Frontal cortex (tissue), 4 donors: Measurements from ENCODE around the gene TIMM22. TPM values are rescaled to one million over a fixed set of nuclear protein-coding genes. Genes with fewer than 3 reads are reported as not detected.
A peak's percentile ranks its signal among the peaks of the same experiment; 100 is the strongest.

Experiments
- DNase-seq, 2 donors: peaks; one replicate each; pipeline ENCODE4 v3.0.0; 2012; ENCODE audit warnings: low spot score in 2 of 2
- FAIRE-seq: peaks from 2 replicates; lab custom pipeline; 2012; peaks lifted over from hg19 to GRCh38; lab: Jason Lieb, UNC
- total RNA-seq: library from RNA; depleted of rRNA; stranded (reverse); fragments of >200 nt; gene quantifications from one replicate; pipeline ENCODE4 v1.2.3, GENCODE V29; 2014
- donor health status: control.
- donor health status: control.
- donor health status: control.

The TIMM22 gene
- total RNA-seq, 1 donor from 2014 or later: 13.5 TPM

DNA sequence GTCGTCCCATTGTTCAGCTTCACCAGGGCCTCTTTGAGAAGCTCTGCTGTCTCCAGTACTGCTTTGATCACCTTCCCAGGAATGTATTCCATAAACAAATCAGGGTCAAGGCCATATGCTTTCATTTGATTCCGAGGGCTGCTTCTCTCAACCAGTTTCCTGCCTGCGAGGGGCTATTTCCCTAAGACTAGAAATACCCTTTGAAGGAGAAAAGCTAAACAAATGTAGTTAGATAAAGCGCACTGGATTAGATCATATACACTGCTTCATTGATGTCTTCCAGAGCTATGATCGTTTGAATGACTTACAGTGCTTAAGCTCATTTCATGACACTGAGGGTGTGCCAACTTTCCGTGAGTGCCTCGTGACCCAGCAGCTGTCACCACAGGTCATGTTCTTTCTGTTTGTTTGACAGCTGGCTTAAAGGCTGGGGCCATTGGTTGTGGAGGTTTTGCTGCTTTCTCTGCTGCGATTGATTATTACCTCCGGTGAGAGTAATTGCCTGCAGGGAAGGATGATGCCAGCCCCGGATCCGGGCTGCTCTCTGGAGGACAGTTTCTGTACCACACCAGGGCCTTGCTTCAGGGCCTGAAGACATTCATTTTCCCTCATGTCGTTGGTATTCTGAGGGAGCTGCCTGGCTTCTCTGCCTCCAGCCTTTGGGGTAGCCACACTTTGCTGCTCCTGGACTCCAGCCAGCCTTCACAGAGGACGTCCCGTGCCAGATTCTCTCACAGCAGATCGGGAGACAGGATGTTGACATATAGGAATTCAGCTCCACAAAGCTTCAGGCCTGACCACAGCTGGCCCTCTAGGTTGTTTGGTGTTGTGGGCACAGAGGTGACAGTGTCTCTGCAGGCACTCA is 3.9 kb downstream of the TIMM22 start:
- FAIRE-seq (no peak), DNase-seq (no peak)

DNA sequence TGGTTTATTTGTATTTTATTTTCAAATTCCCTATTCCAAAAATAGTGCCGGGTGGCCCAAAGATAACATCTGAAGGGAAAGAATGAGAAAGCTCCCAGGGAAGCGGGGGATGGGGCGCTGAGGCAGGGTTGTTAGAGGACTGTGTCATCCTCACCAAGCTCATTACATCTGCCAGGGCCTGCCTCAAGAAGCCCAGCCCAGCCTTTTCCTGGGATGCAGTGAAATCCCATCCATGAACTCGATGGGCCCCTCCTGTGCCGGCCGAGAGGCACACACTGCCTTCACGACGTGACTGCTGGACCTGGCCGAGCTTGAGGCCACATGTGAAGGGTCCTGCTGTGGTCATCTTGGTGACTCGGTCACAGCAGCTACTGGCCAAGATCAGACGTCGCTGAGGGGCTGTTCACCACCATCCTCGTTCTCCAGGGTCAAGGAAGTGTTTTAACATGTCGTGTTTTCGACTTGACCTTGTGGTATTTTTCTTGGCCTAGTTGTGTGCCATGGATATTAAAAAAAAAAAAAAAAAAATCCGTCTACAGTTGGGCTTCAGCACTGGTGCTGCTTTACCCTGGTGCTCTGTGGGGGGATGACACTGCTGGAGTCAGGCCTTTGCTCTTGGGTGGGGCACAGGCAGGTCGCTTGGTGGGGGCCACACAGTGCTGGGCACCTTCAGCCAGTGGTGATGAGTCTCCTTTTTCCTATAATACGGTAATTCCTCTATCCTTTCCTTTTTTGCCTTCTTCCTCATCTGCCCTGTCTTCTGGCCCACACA is 4.9 kb downstream of the TIMM22 start:
- DNase-seq: no peak
- no peak for FAIRE-seq

DNA sequence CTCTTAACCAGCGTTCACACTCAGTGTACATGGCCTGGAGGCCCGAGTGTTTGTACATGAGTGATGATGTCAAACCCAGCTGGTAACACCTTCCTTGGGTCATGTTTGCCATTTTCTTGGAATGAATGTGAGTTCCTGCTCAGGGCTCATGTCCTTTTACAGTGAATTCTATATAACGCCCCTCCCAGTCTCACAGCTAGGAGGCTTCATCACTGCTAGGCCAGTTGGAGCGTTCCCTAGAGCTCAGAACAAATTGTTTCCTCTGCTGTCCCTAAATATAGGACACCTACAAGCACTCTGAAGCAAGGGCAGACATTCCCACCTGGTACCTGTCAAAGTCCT is 5.5 kb downstream of the TIMM22 start:
- no peak for FAIRE-seq
- no peak for DNase-seq

DNA sequence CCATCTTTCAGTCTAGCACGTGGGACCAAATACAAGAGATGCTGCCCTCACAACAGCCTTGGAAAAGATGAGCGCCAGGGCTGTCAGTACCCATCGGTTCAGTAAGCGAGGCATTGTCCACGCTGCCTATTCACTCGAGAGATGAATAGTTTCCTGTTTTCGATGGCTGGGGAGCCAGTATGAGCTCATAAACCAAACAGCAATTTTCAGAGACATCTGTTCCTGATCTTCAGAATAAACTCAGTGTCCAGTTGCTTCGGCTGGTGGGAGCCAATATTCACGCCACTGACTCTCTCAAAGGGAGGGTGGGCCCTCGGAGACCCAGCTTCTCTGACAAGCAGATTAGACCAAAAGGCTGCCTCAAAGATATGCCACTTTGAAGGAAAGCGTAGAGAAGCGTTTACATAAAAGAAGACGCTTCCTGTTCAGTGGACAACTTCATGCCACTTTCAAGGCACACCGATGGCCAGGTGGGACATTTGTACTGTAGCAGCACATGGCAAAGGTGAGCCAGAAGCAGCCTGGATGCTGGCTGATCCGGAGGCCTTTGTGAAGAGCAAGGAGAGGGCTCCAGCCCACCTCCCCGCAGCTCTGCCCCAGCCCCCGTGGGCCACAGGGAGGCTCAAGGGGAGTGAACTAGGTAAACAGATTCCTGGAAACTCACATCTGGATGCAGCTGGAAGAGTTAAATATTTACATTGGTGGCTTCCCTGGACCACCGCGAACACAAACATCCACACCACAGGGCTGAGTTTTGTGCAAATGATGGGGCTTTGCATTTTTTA is 6.0 kb downstream of the TIMM22 start:
- FAIRE-seq (no peak), DNase-seq (peak in 1 of 2 donors; percentile 67)

DNA sequence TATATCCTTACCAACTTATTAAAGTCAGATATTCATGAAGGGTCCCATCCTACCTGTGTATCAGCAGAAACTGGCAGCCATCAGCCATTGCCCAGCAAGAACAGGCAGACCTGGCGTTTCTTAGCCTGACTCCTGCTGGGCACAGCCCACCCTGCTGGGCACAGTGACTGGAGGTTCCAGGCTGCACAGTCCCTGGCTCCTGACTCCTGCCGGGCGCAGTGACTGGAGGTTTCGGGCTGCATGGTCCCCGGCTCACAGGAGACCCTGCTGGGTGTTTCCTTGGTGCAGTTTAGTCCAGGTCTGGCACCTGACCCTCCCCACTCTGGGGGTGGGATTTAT is 6.7 kb downstream of the TIMM22 start:
- no peak for FAIRE-seq

DNA sequence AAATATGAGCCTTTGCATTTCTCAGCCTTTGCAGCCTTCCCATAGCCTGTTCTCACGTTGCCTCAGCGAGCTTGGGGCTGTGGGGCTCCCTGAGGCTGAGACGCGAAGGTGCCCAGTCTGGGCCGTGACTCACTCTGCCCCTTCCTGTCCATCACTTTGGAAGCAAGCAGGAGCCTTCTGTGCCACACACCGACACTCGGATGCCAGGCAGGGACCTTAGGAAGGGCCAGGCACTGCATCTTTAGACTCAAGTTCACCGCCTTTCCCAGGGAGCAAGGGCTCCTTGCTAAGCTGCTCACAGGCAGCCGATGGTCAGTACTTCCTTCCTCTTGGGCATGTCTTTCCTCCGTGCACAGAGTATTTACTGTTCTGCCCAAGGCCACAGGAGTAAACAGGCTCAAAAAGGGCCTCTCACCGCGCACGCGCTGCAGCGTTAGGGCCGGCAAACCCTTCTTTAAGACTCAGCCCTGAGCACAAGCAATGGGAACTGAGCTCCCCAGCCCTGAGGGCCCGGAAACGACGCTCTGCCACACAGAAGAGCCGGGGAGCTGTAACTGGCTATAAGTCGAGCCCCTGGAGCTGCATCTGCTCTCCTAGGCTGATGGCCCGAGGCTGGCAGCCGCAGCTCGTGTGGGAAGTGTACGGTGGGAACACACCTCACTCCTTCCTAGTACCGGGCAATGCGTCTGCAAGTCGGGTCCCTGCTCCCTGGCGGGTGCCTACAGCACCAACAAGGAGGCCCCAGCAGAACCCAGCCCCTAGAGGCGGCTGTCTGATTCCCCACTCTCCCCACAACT is 7.2 kb downstream of the TIMM22 start:
- FAIRE-seq: no peak
- no peak for DNase-seq

More for the DNA sequence above, 6.7 kb downstream of the TIMM22 start:
- no peak for DNase-seq

DNA sequence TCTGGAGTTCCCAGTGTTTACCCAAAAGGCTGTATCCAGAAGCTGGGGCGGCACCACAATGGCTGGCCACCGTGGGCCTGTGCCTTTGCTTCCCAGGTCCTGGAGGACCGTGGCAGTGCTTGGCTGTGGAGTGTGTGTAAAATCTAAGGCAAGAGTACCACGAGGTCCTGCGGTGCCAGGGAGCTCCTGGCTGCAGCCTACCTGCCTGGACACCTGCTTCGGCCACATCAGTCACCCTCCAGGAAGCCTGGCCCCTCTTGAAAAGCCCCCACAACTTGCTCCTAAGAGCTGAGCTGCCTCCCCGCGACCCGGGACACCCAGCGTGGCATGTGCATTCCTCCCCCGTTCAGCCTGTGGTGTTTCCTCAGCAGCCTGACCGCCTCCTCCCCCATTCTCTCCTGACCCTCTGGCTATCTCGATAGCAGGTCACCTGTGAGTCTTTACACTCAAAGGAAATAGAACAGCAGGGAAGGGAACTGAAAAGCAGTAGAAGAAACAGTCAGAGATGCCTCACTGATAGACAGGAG is 7.9 kb downstream of the TIMM22 start:
- DNase-seq (no peak), FAIRE-seq (no peak)

DNA sequence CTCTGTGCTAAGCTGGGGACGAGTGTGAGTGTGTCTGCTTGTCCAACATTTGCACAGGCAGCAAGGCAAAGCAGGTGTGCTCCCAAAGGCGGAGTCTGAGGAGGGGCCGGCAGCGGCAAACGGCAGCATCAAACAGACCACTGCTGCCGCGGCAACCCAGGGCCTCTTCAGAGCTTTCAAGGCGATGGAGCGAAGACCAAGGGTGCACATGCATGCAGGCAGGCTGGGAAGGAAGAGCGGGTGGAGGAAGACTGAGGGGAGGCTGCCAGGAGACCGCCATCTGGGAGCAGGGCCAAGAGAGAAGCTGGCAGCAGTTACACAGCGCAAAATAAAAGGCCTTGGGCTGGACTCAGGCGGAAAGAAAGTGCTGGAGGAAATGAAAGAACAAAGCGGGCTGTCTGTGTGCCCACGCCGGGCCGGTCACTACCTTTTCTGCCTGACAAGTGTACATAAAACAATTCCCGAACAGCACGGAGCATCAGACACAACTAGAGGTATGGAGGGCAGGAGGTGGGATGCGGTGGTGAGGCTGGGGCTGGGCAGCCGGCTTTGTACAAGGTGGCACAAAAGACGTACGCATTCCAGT is 8.5 kb downstream of the TIMM22 start:
- DNase-seq (peak; percentile 70 to 71), FAIRE-seq (no peak)

DNA sequence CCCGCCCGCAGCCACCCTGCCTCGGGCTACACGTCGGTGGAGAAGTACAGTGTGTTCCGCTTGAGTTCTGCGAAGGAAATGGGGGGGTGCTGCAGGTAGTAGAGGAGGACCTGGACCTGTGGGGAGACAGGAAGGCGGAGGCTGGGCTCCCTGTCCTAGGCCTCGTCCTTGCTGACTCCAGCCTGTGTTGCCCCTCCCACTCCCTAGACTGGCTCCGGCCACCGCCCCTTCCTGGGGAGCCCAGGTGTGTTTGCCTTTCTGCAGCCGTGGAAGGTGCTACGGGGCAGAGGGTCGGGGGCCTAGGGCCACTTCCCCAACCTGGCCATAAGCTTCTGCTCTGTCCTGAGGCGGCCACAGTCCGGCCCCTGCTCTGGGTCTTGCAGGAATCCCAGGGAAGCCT is 9.1 kb downstream of the TIMM22 start:
- no peak for FAIRE-seq
- DNase-seq: no peak

DNA sequence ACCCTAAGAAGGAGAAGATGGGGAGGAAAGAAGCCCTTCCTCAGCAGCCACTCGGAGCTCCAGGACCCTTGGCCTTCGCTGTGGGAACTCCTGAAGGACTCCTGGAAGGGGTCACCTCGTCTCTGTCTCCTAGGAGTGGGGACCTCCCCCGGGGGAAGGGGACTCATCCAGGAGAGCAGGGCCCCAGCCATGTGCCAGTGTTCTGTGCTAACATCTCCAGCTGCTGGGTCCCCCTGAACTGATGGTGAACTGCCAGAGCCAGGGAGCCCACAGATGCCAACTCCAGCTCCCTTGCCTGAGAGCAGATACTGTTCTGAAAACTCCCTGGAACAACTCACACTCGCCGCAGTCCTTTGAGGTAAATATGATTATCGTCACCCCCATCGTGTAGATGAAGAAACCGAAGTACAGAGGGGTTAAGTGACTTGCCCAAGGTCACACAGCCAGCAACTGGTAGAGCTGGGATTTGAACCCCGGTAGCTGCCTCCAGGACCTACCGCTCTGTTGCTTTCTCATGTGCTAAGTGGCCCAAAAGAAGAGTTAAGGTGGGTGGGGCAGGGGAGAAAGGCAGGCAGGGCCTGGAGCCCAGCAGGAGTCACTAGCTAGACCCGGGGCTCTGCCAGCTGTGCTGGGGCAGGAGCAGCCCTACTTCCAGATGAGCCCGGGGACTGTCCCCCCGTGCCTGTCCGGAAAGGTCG is 10.5 kb downstream of the TIMM22 start:
- FAIRE-seq: no peak
- no peak for DNase-seq

DNA sequence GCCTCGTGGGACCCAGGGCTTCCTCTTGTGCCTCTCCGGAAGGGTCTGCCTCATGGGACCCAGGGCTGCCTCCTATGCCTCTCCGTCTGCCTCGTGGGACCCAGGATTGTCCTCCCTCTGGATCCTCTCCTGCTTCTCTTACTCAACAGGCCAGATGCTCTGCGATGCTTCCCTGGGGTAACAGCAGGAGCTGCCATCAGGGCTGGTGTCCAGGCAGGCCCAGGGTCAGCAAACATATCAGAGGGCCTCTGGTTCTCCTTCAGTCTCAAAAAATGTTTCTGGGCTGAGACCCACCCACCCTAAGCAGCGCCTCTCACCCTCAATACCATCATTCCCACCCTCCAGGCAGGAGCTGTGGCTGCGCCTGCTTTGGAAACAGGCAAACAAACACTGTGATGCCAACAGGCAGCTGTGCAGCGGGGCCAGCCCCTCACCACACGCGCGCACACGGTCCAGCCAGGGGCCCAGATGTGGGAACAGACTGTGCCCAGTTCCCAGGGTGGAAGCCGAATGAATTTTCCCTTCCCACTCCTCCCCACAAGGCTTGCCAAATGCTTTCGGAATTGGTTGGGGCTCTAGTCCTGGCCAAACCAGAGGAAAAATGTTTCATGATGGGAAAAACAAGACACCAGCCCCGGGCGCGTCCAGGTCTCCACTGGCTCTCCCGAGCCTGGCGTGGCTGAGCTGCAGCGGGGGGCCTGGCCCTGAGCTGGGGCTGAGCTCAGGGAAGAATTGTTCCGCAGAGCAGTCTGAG is 11.3 kb downstream of the TIMM22 start:
- DNase-seq (peak in 1 of 2 donors; percentile 52), FAIRE-seq (no peak)

DNA sequence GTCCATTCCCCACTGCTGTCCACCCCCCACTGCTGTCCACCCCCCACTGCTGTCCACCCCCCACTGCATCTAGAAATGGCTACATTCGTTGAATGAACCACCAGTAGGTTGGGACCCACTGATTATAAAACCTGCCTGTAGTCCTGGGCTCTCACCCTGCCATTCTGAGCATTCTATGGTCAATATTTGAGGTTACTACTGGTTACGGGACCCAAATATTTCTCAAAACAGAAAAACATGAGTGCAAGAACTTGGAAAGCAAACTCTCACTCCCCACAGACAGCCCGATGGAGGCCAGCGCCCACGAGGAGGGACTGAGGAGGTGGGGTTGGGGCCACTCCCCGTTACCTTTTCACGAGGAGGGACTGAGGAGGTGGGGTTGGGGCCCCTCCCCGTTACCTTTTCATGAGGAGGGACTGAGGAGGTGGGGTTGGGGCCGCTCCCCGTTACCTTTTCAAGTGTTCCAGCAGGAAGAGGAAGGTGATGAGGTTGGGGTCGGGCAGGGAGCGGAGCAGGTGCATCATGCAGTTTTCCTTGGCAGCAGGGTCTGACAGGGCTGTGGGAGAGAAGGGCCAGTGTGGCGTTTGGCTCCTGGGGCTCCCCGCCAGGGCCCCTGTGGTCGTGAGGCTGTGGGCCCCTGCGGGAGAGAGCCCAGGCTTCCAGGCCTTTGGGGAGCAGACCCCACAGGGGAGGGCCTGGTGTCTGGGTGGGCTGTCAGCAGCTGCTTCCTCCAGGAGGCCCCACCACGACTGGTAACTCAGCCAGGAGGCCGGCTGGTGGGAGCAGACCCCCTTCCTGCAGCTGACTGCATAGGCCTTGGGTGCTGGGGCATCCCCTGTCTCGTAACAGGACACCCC is 12.5 kb downstream of the TIMM22 start:
- DNase-seq: no peak
- no peak for FAIRE-seq

DNA sequence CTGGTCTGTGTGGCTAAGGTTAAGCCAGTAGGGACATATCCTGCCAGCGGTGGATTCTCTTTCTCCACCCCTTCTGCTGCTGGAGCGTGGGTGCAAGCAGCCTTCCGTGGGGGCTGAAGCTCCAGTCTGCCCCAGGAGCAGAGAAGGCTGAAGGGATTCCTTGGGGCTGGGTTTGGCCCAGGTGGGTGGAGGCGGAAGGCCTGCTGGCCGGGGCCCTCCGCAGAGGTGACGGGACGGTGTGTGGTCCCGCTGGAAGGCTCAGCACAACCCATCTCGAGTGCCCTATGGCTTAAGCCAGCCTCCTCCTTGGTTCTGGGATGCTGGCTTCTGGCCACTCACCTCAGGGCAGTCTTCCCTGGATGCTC is 13.1 kb downstream of the TIMM22 start:
- DNase-seq: no peak
- no peak for FAIRE-seq

DNA sequence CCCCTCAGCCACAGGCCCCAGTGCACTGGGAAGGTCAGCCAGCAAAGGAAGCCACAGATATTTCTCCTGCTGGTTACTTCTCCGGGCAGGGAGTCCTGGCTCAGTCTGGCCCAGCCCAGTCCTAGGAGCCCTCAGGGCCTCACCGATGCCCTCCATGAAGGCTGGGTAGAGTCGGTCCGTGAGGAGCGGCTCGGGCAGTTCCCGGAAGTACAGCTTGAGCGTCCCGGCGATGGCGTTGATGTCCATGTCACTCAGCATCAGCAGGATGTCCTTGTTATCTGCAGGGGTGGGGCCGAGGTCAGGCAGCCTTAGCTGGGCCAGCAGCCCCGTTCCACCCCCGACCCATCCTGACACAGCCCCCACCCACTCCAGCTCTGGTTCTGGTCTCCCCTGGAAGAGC is 13.7 kb downstream of the TIMM22 start:
- FAIRE-seq: no peak

DNA sequence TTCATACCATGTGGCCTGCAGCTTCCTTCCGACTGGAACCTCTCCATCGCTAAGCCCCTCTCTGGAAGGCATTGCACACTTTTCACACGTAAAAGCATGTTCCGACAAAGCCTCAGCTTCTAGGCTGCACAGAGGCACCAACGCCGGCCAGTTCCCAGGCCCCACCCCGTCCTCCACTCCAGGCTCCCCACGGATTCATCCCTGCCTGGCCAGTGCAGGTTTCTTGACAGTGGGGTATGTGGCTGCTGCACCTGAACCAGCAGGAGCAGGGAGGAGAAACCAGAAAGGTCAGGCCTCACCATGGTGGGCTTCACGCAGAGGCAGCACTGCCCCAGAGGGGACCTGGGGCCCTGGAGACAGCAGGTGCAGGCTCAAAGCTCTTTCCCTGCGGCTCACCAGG is 14.2 kb downstream of the TIMM22 start:
- FAIRE-seq (no peak), DNase-seq (no peak)

More for the DNA sequence above, 13.7 kb downstream of the TIMM22 start:
- no peak for DNase-seq

DNA sequence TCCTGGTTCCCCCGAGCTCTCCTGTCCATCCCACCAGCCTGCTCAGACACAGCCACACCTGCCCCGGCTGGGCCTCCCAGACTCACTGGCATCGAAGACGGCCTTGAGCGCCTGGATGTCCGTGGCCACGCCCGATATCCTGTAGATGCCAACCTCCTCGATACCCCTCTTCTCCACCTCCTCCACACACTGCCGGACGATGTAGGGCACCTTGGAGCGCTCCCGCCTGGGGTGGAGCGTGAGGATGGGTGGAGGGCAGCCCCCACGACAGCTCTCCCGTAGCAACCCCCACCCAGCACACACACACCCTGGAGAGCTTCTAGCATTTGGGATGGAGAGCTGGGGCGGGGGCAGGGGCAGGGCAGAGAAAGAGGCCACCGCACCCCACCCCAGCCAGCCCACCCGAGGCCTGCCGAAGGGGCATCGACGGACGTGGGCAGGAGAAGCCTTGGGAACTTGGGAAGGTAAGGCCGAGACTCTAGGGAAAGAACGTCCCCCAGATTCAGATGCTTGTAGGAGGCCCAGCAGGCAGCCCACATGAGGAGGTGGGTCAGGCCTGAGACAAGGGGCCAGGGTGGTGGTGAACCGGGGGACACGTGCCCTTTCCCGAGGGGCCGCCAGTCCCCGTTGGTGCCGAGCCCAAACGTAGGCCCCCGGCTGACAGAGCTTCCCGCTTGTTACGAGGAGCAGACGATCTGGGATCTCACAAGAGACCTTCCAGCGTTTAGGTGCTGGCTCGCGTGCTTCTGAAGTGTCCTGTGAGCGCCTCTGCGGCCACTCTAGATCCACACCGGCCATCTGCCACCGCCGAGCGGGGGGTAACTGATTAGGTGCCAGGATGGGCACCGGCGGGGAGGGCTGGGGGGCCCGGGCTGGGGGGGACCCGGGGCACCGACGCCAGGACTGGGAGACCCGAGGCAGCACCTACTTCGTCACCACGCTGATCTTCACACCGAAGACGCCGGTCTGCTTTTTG is 15.1 kb downstream of the TIMM22 start:
- no peak for DNase-seq
- FAIRE-seq: no peak
